ES-I3 (cell line): Measurements from ENCODE around the gene PRICKLE4.

Experiments used
- H3K36me3 ChIP-seq: 2 replicates; pipeline ENCODE4 v1.6.1; 2013; ENCODE audit warnings: mild to moderate bottlenecking, low read length, control low read depth, moderate library complexity; ENCODE audit not compliant: insufficient read depth
- H3K4me1 ChIP-seq: 2 replicates; pipeline ENCODE4 v1.6.1; 2013; ENCODE audit warnings: mild to moderate bottlenecking, control low read depth, low read length; ENCODE audit not compliant: insufficient read depth
- H3K9ac ChIP-seq: 2 replicates; pipeline ENCODE4 v1.6.1; 2013; ENCODE audit warnings: low read depth, mild to moderate bottlenecking, low read length, moderate library complexity
- H3K9me3 ChIP-seq: 2 replicates; pipeline ENCODE4 v1.6.1; 2013; ENCODE audit warnings: mild to moderate bottlenecking, low read length, moderate library complexity; ENCODE audit not compliant: control insufficient read depth, insufficient read depth

The PRICKLE4 gene

GRCh38 chr6:41777551-41778285, 2.9 kb upstream of the PRICKLE4 start:
- Histone ChIP-seq H3K9me3 (no peaks in the 10 kb centered on the region), H3K36me3 (no peaks in the 10 kb centered on the region), H3K9ac (no peak overlapping the region), H3K4me1 (no peaks in the 10 kb centered on the region)

- H3K36me3 ChIP-seq, result no peaks in the 10 kb centered on the region
- no peaks in the 10 kb centered on the region for H3K4me1 ChIP-seq
- peak overlapping the region; percentile 81; the same call in 1 of the 2 replicates for H3K9ac ChIP-seq
- H3K9me3 ChIP-seq, result no peaks in the 10 kb centered on the region
These were observed 1.7 kb upstream of the PRICKLE4 start for GRCh38 chr6:41778895-41779294.

GRCh38 chr6:41779336-41779735, 1.2 kb upstream of the PRICKLE4 start:
- H3K36me3 ChIP-seq, result no peaks in the 10 kb centered on the region
- peak overlapping the region; percentile 81 for H3K9ac ChIP-seq
- H3K9me3 ChIP-seq, result no peaks in the 10 kb centered on the region

GRCh38 chr6:41779788-41780550, 613 bp upstream of the PRICKLE4 start, which contains the start of gene FRS3:
Gene FRS3 (minus strand): TSS chr6:41779900. CDS start chr6:41776987, 2,913 bp downstream.
- Histone ChIP-seq H3K9me3 (no peaks in the 10 kb centered on the region), H3K4me1 (no peaks in the 10 kb centered on the region), H3K9ac (peak within 1 kb of the TSS; percentile 81), H3K36me3 (no peaks in the 10 kb centered on the region)

More at GRCh38 chr6:41779336-41779735, 1.2 kb upstream of the PRICKLE4 start:
- no peaks in the 10 kb centered on the region for H3K4me1 ChIP-seq

- Histone ChIP-seq H3K9me3 (no peaks in the 10 kb centered on the region), H3K36me3 (no peaks in the 10 kb centered on the region), H3K4me1 (no peaks in the 10 kb centered on the region), H3K9ac (peak overlapping the region; percentile 38; the same call in 1 of the 2 replicates)
These were observed 766 bp downstream of the PRICKLE4 start for GRCh38 chr6:41781366-41781730.

- Histone ChIP-seq H3K36me3 (no peaks in the 10 kb centered on the region), H3K4me1 (no peaks in the 10 kb centered on the region), H3K9ac (no peak overlapping the region), H3K9me3 (no peaks in the 10 kb centered on the region)
These were observed 2.7 kb downstream of the PRICKLE4 start for GRCh38 chr6:41783106-41783780.

- Histone ChIP-seq H3K4me1 (no peaks in the 10 kb centered on the region), H3K9ac (no peak overlapping the region), H3K36me3 (peaks cover 8% of the 10 kb centered on the region), H3K9me3 (no peaks in the 10 kb centered on the region)
These were observed 4.1 kb downstream of the PRICKLE4 start for GRCh38 chr6:41784581-41785171.

GRCh38 chr6:41785254-41785653, 4.7 kb downstream of the PRICKLE4 start:
- H3K9ac ChIP-seq, result no peak overlapping the region
- no peaks in the 10 kb centered on the region for H3K9me3 ChIP-seq
- no peaks in the 10 kb centered on the region for H3K4me1 ChIP-seq
- H3K36me3 ChIP-seq, result peaks cover 8% of the 10 kb centered on the region

GRCh38 chr6:41785689-41786450, 5.3 kb downstream of the PRICKLE4 start:
- H3K9ac ChIP-seq, result peak overlapping the region; percentile 81; the same call in 1 of the 2 replicates
- peaks cover 10% of the 10 kb centered on the region for H3K36me3 ChIP-seq
- H3K9me3 ChIP-seq, result no peaks in the 10 kb centered on the region
- no peaks in the 10 kb centered on the region for H3K4me1 ChIP-seq

- H3K36me3 ChIP-seq, result peaks cover 14% of the 10 kb centered on the region
- no peaks in the 10 kb centered on the region for H3K9me3 ChIP-seq
- no peaks in the 10 kb centered on the region for H3K4me1 ChIP-seq
These were observed 6.1 kb downstream of the PRICKLE4 start for GRCh38 chr6:41786451-41787218.

GRCh38 chr6:41787219-41787917, 6.8 kb downstream of the PRICKLE4 start, which contains the start of gene TOMM6:
Gene TOMM6 (plus strand): TSS chr6:41787694. CDS start chr6:41787698, 4 bp downstream.
- Histone ChIP-seq H3K36me3 (peaks cover 15% of the 10 kb centered on the region), H3K4me1 (no peaks in the 10 kb centered on the region), H3K9me3 (no peaks in the 10 kb centered on the region), H3K9ac (peak within 1 kb of the TSS; percentile 81)

More at GRCh38 chr6:41786451-41787218, 6.1 kb downstream of the PRICKLE4 start:
- peak overlapping the region; percentile 81 for H3K9ac ChIP-seq

GRCh38 chr6:41789390-41789724, 8.8 kb downstream of the PRICKLE4 start:
- Histone ChIP-seq H3K36me3 (peaks cover 15% of the 10 kb centered on the region), H3K9me3 (no peaks in the 10 kb centered on the region), H3K4me1 (no peaks in the 10 kb centered on the region), H3K9ac (no peak overlapping the region)
